ENCODE measurements around the gene KLF16. TPM values are rescaled to one million over a fixed set of nuclear protein-coding genes. Genes with fewer than 3 reads are reported as not detected.

KLF16 gene
- total RNA-seq, 1 experiment from 2014 or later, result 64.0 TPM

DNA sequence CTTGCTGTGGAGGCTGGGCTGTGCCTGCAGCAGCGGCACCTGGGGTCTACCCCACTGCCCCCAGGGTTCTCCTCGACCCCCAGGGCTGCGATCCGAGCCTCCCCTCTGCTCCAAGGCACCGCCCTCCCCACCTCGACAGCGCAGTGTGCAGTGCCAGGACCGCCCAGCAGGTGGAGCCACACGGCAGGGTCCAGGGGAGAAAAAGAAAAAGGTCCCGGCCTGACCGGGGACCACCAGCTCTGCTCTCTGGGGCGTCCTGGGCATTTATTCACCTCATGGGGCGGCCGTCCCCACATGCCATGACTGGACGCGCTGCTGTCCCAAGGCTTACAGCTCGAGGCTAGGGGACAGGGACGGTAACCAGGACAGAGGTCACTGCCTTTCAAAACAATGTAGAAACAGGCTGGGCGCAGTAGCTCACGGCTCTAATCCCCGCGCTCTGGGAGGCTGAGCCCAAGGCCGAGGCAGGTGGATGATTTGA is 25.7 kb downstream of the KLF16 start:
- POLR2A ChIA-PET, result interaction anchor here (0.6 to 1.5 kb wide), 5 partner anchors 10 to 268 kb away, joined by 3 to 10 read pairs (median 5); no protein-coding TSS in a partner anchor
- CTCF ChIA-PET, result interaction anchor here (0.6 to 5.6 kb wide), 57 partner anchors 9 to 506 kb away, joined by 3 to 216 read pairs (median 5); partner anchors contain the start of genes ABHD17A, ADAT3, REEP6 and REXO1
- H3K27ac Mint-ChIP-seq, result no peak overlapping the region; the same call in 1 of the 2 replicates
- peak; percentile 88 for DNase-seq (ENCODE audit: low spot score)
- peak; percentile 78 for ATAC-seq
- no peak for TF ChIP-seq ZNF425 (CRISPR knock-in tag; conservative IDR thresholded peaks at IDR 0.05)
- TF ChIP-seq PRRX2 (CRISPR knock-in tag; IDR thresholded peaks at IDR 0.05), result no peak
- TF ChIP-seq, protein P1, sequence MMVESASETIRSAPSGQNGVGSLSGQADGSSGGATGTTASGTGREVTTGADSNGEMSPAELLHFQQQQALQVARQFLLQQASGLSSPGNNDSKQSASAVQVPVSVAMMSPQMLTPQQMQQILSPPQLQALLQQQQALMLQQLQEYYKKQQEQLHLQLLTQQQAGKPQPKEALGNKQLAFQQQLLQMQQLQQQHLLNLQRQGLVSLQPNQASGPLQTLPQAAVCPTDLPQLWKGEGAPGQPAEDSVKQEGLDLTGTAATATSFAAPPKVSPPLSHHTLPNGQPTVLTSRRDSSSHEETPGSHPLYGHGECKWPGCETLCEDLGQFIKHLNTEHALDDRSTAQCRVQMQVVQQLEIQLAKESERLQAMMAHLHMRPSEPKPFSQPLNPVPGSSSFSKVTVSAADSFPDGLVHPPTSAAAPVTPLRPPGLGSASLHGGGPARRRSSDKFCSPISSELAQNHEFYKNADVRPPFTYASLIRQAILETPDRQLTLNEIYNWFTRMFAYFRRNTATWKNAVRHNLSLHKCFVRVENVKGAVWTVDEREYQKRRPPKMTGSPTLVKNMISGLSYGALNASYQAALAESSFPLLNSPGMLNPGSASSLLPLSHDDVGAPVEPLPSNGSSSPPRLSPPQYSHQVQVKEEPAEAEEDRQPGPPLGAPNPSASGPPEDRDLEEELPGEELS (CRISPR knock-in tag; IDR thresholded peaks at IDR 0.05), result no peak
- peak; percentile 94 for TF ChIP-seq CTCF (IDR thresholded peaks at IDR 0.05)
- no peak for TF ChIP-seq NFE2L1 (CRISPR knock-in tag; IDR thresholded peaks at IDR 0.05)
- TF ChIP-seq, protein P2, sequence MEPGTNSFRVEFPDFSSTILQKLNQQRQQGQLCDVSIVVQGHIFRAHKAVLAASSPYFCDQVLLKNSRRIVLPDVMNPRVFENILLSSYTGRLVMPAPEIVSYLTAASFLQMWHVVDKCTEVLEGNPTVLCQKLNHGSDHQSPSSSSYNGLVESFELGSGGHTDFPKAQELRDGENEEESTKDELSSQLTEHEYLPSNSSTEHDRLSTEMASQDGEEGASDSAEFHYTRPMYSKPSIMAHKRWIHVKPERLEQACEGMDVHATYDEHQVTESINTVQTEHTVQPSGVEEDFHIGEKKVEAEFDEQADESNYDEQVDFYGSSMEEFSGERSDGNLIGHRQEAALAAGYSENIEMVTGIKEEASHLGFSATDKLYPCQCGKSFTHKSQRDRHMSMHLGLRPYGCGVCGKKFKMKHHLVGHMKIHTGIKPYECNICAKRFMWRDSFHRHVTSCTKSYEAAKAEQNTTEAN (CRISPR knock-in tag; IDR thresholded peaks at IDR 0.05), result no peak
- no peak for TF ChIP-seq ARID4B (CRISPR knock-in tag; IDR thresholded peaks at IDR 0.05; ENCODE audit: borderline replicate concordance)
- TF ChIP-seq ZNF396 (CRISPR knock-in tag; IDR thresholded peaks at IDR 0.05; ENCODE audit: borderline replicate concordance), result no peak
- TF ChIP-seq, protein P3, sequence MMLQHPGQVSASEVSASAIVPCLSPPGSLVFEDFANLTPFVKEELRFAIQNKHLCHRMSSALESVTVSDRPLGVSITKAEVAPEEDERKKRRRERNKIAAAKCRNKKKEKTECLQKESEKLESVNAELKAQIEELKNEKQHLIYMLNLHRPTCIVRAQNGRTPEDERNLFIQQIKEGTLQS (CRISPR knock-in tag; conservative IDR thresholded peaks at IDR 0.05), result no peak
- no peak for TF ChIP-seq ETV6 (CRISPR knock-in tag; IDR thresholded peaks at IDR 0.05)
- TF ChIP-seq ZNF423 (CRISPR knock-in tag; IDR thresholded peaks at IDR 0.05), result peak; percentile 37; the same call in 1 of the 2 replicates
- no peak for TF ChIP-seq ESRRA (CRISPR knock-in tag; IDR thresholded peaks at IDR 0.05; ENCODE audit: borderline replicate concordance)
- TF ChIP-seq ELF4 (CRISPR knock-in tag; IDR thresholded peaks at IDR 0.05; ENCODE audit: low read depth), result no peak
- TF ChIP-seq, protein P4, sequence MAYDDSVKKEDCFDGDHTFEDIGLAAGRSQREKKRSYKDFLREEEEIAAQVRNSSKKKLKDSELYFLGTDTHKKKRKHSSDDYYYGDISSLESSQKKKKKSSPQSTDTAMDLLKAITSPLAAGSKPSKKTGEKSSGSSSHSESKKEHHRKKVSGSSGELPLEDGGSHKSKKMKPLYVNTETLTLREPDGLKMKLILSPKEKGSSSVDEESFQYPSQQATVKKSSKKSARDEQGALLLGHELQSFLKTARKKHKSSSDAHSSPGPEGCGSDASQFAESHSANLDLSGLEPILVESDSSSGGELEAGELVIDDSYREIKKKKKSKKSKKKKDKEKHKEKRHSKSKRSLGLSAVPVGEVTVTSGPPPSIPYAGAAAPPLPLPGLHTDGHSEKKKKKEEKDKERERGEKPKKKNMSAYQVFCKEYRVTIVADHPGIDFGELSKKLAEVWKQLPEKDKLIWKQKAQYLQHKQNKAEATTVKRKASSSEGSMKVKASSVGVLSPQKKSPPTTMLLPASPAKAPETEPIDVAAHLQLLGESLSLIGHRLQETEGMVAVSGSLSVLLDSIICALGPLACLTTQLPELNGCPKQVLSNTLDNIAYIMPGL (CRISPR knock-in tag; IDR thresholded peaks at IDR 0.05), result 0 out of 2 replicates have a peak, but pooled peaks have one; percentile 25
- H3K4me3 Mint-ChIP-seq, result no peak overlapping the region
- H3K27me3 Mint-ChIP-seq (ENCODE audit: low read depth), result no peaks in the 10 kb centered on the region
- 0 out of 2 replicates have a peak, but pooled peaks cover 6% of the 10 kb centered on the region for H3K4me1 Mint-ChIP-seq
- no peaks in the 10 kb centered on the region for H3K36me3 Mint-ChIP-seq
- no peaks in the 10 kb centered on the region for H3K9me3 Mint-ChIP-seq

All from WTC11 (cell line).